Measurements from ENCODE around the gene PTPRA.

DNA sequence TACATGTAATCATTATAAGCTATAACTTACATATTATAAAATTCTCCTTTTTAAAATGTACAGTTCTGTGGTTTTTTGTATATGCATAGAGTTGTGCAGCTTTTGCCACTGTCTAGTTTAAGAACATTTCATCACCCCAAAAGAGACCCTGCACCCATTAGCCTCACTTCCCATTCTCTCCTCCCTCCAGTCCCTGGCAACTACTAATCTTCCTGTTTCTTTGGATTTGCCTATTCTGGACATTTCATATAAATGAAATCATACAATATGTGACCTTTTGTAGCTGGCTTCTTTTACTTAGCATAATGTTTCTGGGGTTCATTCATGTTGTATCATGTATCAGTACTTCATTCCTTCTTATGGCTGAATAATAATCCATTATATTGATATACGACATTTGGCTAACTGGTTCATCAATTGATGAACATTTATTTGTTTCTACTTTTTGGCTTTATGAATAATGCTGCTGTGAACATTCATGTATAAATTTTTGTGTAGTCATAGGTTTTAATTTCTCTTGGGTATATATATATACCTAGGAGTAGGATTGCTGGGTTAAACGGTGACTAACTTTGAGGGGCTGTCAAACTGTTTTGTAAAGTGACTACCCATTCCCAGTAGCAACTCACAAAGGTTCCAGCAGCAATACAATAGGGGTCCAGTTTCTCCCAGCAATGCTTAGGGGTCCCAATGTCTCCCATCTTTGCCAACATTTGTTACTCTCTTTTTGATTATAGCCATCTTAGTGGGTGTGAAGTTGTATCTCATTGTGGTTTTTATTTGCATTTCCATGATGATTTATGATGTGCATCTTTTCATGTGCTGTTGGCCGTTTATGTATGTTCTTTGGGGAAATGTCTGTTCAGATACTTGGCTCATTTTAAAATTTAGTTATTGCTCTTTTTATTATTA, 10.7 kb downstream of the PTPRA start:
- TF ChIP-seq CTCF (IDR thresholded peaks at IDR 0.05; ENCODE audit: low read depth, low read length, missing input control) (no peak), YY1 (IDR thresholded peaks at IDR 0.05) (no peak)
